LNCaP clone FGC (cell line): ENCODE results near the gene MYO1C.

Experiments
- DNase-seq: peaks from one replicate; pipeline ENCODE4 v3.0.0-alpha.2; 2011; ENCODE audit warnings: low read depth
- H3K4me3 ChIP-seq: 2 replicates; pipeline ENCODE4 v1.5.1; 2011; ENCODE audit warnings: mild to moderate bottlenecking, low read depth, low read length, control low read depth
- TF ChIP-seq, protein P1 (sequence below): IDR thresholded peaks from 2 replicates; pipeline ENCODE4 v1.5.1; 2012; ENCODE audit warnings: mild to moderate bottlenecking; ENCODE audit not compliant: control insufficient read depth, insufficient read depth; ENCODE audit errors: extremely low read depth

Gene MYO1C

DNA sequence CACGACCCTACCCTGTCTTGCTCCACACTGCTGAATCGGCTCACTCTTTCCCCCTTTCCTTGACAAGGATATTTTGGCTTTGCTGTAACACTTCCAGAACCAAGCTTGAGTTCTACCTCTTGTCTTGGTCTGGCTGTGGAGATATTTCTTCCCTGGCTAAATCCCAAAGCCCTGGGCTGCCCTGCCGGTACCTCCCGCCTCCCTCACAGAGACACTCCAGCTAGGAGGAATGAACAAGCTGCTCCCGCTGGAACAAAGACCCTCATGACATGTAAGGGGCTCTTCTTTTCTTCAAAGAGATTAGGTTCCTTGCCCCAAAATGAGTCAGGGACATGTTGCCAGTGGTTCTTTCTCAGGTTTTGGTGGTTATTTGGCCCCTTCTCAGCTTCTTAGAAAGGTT lies 13.1 kb upstream of the MYO1C start:
- TF ChIP-seq, protein P1, sequence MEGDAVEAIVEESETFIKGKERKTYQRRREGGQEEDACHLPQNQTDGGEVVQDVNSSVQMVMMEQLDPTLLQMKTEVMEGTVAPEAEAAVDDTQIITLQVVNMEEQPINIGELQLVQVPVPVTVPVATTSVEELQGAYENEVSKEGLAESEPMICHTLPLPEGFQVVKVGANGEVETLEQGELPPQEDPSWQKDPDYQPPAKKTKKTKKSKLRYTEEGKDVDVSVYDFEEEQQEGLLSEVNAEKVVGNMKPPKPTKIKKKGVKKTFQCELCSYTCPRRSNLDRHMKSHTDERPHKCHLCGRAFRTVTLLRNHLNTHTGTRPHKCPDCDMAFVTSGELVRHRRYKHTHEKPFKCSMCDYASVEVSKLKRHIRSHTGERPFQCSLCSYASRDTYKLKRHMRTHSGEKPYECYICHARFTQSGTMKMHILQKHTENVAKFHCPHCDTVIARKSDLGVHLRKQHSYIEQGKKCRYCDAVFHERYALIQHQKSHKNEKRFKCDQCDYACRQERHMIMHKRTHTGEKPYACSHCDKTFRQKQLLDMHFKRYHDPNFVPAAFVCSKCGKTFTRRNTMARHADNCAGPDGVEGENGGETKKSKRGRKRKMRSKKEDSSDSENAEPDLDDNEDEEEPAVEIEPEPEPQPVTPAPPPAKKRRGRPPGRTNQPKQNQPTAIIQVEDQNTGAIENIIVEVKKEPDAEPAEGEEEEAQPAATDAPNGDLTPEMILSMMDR = no peak
- H3K4me3 ChIP-seq = no peak overlapping the region
- no peak for DNase-seq

DNA sequence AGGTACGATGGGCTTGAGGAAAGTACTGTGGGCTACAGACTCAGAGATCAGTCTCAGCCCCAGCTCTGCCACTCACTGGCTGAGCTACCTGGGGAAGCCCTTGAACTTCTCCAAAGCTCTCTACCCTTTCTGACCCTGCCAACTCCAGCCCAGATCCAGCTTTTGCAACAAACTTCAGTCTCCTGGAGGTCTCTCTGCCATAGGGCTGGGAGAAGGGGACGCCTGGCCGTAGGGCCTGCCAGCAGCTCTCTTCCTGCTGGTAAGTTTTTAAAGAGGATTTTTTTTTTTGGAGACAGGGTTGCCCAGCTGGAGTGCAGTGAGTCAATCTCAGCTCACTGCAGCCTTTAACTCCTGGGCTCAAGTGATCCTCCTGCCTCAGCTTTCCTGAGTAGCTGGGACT lies 12.4 kb upstream of the MYO1C start:
- no peak for DNase-seq
- H3K4me3 ChIP-seq = no peak overlapping the region
- TF ChIP-seq, protein P1 = no peak

DNA sequence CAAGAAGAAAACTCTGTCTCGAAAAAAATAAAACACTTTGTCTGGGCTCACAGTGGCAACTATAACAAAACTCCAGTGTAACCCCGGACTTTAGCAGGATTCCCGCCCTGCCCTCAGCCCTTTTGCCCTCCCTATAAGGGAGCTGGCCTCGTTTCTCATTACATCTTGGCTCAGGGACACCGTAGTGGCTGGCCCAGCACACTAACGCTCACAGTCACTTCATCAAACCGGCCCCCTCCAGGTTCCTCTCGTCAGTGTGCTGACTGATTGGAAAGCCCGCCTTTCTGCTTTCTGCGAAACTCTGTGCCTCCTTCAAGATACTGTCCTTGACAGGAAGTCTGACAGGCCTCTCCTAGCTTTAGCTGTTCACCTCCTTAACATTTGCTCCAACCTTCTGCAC lies 11.2 kb upstream of the MYO1C start:
- DNase-seq = no peak
- H3K4me3 ChIP-seq = no peak overlapping the region
- TF ChIP-seq, protein P1 = no peak

DNA sequence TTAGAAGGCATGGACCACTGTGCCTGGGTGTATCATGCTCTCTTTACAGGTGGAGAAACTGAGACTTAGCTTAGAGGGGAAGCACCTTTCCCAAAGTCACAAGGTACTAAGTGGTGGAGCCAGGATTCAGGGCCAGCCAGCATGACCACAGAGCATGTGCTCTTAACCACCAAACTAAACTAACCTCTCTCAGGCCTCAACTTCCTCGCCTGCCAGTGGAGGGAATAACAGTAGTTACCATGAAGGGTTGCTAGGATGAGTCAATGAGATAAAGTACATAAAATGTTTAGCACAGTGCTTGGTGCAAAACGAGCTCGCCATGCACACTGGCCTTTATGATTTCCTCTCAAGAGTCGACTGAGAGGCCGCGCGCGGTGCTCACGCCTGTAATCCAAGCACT lies 6.4 kb upstream of the MYO1C start:
- TF ChIP-seq, protein P1 = no peak
- no peak overlapping the region for H3K4me3 ChIP-seq
- no peak for DNase-seq

DNA sequence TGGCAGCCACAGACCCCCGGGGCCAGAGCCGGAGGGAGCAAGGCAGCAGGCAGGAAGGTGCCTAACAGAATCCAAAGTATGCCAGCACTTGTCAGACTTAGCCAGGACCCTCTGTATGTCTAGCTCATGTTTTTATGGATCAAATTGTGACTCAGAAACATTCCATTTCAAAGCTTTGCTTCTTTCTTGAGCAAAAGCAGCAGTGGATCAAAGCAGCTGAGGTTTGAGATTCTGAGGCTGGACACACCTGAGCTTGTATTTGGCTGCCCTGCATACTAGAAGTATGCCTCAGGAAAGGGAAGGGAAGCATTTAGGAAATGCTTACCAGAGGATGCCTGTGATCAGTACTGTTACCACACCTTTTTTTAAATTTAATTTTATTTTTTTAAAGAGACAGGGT lies 5.7 kb upstream of the MYO1C start:
- TF ChIP-seq, protein P1 = no peak
- H3K4me3 ChIP-seq = no peak overlapping the region

DNA sequence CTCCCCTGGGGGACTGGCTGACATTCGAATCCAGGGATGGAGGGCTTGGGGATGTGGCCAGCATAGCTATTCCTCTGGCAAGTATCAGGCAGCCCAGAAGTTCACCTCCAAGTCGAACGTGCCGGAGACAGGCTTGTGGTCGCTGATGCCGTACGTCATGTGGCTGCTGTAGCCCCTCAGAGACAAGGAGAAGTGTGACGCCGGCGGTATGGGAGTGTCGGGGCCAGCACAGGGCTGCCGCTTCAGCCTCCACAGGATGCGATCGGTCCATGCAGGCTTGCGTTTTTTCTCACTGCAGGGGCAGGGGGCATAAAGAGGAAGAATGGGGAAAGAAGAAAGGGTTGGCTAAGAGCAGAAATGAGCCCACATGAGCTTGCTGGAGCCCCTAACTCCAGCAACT lies 5.3 kb upstream of the MYO1C start:
- no peak for DNase-seq
- TF ChIP-seq, protein P1 = no peak
- no peak overlapping the region for H3K4me3 ChIP-seq

More for the DNA sequence above, 5.7 kb upstream of the MYO1C start:
- no peak for DNase-seq

DNA sequence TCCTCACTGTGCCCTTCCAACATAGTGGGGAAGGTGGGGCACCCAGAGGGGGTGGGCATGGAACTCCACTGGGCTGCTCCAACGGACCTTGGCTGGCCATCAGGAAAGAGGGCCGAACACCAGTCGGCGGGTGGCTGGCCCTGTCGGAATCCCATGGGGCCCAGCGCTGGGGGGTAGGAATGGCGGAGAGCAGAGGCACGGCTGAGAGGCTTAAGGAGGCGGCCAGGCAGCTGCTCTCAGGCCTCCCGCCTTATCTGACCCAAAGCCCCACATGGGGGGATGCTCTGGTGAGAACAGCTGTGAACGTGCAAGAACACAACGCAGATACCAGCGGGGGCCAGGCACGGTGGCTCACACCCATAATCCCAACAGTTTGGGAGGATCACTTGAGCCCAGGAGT lies 4.4 kb upstream of the MYO1C start:
- DNase-seq = no peak
- TF ChIP-seq, protein P1 = no peak
- H3K4me3 ChIP-seq = no peak overlapping the region
